GM21360 (cell line): ENCODE measurements around the gene C11orf16.
"Not testable (repeated sequence)": the region's sequence is repeated elsewhere in the genome, so short reads cannot be mapped to it uniquely, and the experiment has no call there.

ENCODE experiments used
- ATAC-seq: cut with Tn5 transposase; IDR thresholded peaks from one replicate; pipeline ENCODE4 v1.9.1; 2021; ENCODE audit warnings: mild to moderate bottlenecking, moderate library complexity; ENCODE audit not compliant: unreplicated experiment

The C11orf16 gene

GRCh38 chr11:8899119-8899753 is 33.5 kb downstream of the C11orf16 start:
- no peak for ATAC-seq

GRCh38 chr11:8891185-8891584 is 41.6 kb downstream of the C11orf16 start:
- not testable (repeated sequence) for ATAC-seq

GRCh38 chr11:8886322-8886721 is 46.4 kb downstream of the C11orf16 start:
- ATAC-seq, result no peak

GRCh38 chr11:8881585-8881984 is 51.2 kb downstream of the C11orf16 start:
- not testable (repeated sequence) for ATAC-seq

GRCh38 chr11:8878771-8879170 is 54.0 kb downstream of the C11orf16 start:
- no peak for ATAC-seq

- no peak for ATAC-seq
These were observed 58.9 kb downstream of the C11orf16 start for GRCh38 chr11:8873741-8874405.

- ATAC-seq, result no peak
These were observed 60.8 kb downstream of the C11orf16 start for GRCh38 chr11:8871962-8872361.

- no peak for ATAC-seq
These were observed 61.5 kb downstream of the C11orf16 start for GRCh38 chr11:8871171-8871775.

- ATAC-seq, result no peak
These were observed 62.2 kb downstream of the C11orf16 start for GRCh38 chr11:8870411-8871170.
